ENCODE data around the gene GNB1L. TPM values are rescaled to one million over a fixed set of nuclear protein-coding genes. Genes with fewer than 3 reads are reported as not detected.

Gene GNB1L
- total RNA-seq, 1 experiment from 2014 or later = 17.9 TPM

- no TSS peak for BruUV-seq (replicated peaks)
- no peak overlapping the region for H3K27ac ChIP-seq (ENCODE audit: low read depth, low read length, poor library complexity, severe bottlenecking)
- CTCF ChIA-PET = no interaction called here
- no peak overlapping the region for H3K4me3 ChIP-seq (ENCODE audit: low read depth, low read length, poor library complexity, severe bottlenecking)
- no peak for DNase-seq (ENCODE audit: low spot score)
- no peaks in the 10 kb centered on the region for H3K9me3 ChIP-seq (ENCODE audit: low read depth, low read length, poor library complexity, severe bottlenecking)
- no peaks in the 10 kb centered on the region for H3K36me3 ChIP-seq (ENCODE audit: insufficient read depth, low read length, poor library complexity, severe bottlenecking)
- POLR2A ChIA-PET (ENCODE audit: low non-redundant PET) = no interaction called here
- TF ChIP-seq EZH2 (IDR thresholded peaks at IDR 0.05; ENCODE audit: borderline replicate concordance, low read depth, low read length, poor library complexity, severe bottlenecking) = no peak
- no peak for TF ChIP-seq CTCF (conservative IDR thresholded peaks at IDR 0.05; ENCODE audit: low read depth, low read length)
- H3K4me1 ChIP-seq (ENCODE audit: insufficient read depth, low read length, poor library complexity, severe bottlenecking) = no peaks in the 10 kb centered on the region
- intact Hi-C loops (cut with micrococcal nuclease; ENCODE audit: unreplicated experiment) = no loop called here
- no peaks in the 10 kb centered on the region for H3K27me3 ChIP-seq (replicated peaks; ENCODE audit: insufficient read depth, low read depth, low read length, poor library complexity)
Measured at GRCh38 chr22:19826619-19826950, 28.1 kb downstream of the GNB1L start.

GRCh38 chr22:19825904-19826618 lies 28.6 kb downstream of the GNB1L start:
- no peaks in the 10 kb centered on the region for H3K27me3 ChIP-seq (replicated peaks; ENCODE audit: insufficient read depth, low read depth, low read length, poor library complexity)
- ChIA-PET POLR2A (ENCODE audit: low non-redundant PET) (no interaction called here), CTCF (no interaction called here)
- no peaks in the 10 kb centered on the region for H3K36me3 ChIP-seq (ENCODE audit: insufficient read depth, low read length, poor library complexity, severe bottlenecking)
- TF ChIP-seq CTCF (conservative IDR thresholded peaks at IDR 0.05; ENCODE audit: low read depth, low read length) (no peak), EZH2 (IDR thresholded peaks at IDR 0.05; ENCODE audit: borderline replicate concordance, low read depth, low read length, poor library complexity, severe bottlenecking) (no peak)
- H3K4me3 ChIP-seq (ENCODE audit: low read depth, low read length, poor library complexity, severe bottlenecking) = no peak overlapping the region
- no peaks in the 10 kb centered on the region for H3K9me3 ChIP-seq (ENCODE audit: low read depth, low read length, poor library complexity, severe bottlenecking)
- H3K27ac ChIP-seq (ENCODE audit: low read depth, low read length, poor library complexity, severe bottlenecking) = no peak overlapping the region
- H3K4me1 ChIP-seq (ENCODE audit: insufficient read depth, low read length, poor library complexity, severe bottlenecking) = no peaks in the 10 kb centered on the region
- no TSS peak for BruUV-seq (replicated peaks)
- DNase-seq (ENCODE audit: low spot score) = no peak
- intact Hi-C loops (cut with micrococcal nuclease; ENCODE audit: unreplicated experiment) = no loop called here

- H3K9me3 ChIP-seq (ENCODE audit: low read depth, low read length, poor library complexity, severe bottlenecking) = no peaks in the 10 kb centered on the region
- POLR2A ChIA-PET (ENCODE audit: low non-redundant PET) = no interaction called here
- H3K36me3 ChIP-seq (ENCODE audit: insufficient read depth, low read length, poor library complexity, severe bottlenecking) = no peaks in the 10 kb centered on the region
- no peaks in the 10 kb centered on the region for H3K27me3 ChIP-seq (replicated peaks; ENCODE audit: insufficient read depth, low read depth, low read length, poor library complexity)
- no peak overlapping the region for H3K4me3 ChIP-seq (ENCODE audit: low read depth, low read length, poor library complexity, severe bottlenecking)
- intact Hi-C loops (cut with micrococcal nuclease; ENCODE audit: unreplicated experiment) = no loop called here
- H3K27ac ChIP-seq (ENCODE audit: low read depth, low read length, poor library complexity, severe bottlenecking) = no peak overlapping the region
- BruUV-seq (replicated peaks) = no TSS peak
- CTCF ChIA-PET = no interaction called here
- TF ChIP-seq CTCF (conservative IDR thresholded peaks at IDR 0.05; ENCODE audit: low read depth, low read length) = no peak
- no peak for TF ChIP-seq EZH2 (IDR thresholded peaks at IDR 0.05; ENCODE audit: borderline replicate concordance, low read depth, low read length, poor library complexity, severe bottlenecking)
- no peak for DNase-seq (ENCODE audit: low spot score)
- H3K4me1 ChIP-seq (ENCODE audit: insufficient read depth, low read length, poor library complexity, severe bottlenecking) = no peaks in the 10 kb centered on the region
Measured at GRCh38 chr22:19824926-19825339, 29.7 kb downstream of the GNB1L start.

Data from A673 (cell line).